ENCODE data around the gene SYT9.
"Not testable (repeated sequence)": the region's sequence is repeated elsewhere in the genome, so short reads cannot be mapped to it uniquely, and the experiment has no call there.

Gene SYT9

GRCh38 chr11:7501894-7502293, 250.2 kb downstream of the SYT9 start:
- no peak for DNase-seq (ENCODE audit: low read depth, low spot score)

DNA sequence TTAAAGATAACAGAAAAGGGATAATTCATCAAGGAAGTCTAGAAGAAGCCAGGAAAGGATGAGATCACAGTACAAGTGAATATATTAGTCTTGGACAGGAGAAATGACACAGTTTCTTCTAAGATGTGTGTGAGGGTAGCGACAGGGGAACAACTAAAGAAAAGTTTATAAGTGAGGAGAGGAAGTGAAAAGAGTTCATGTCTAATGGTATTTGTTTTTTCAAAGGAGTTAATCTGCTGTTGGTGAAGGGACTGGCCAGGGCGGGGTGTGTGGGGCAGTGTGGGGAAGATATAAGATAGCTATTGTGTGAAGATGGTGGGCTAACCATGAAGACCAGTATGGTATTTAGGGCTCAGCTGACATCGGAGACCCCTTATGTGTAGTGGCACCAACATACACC, 254.5 kb downstream of the SYT9 start:
- DNase-seq (ENCODE audit: low read depth, low spot score): no peak

DNA sequence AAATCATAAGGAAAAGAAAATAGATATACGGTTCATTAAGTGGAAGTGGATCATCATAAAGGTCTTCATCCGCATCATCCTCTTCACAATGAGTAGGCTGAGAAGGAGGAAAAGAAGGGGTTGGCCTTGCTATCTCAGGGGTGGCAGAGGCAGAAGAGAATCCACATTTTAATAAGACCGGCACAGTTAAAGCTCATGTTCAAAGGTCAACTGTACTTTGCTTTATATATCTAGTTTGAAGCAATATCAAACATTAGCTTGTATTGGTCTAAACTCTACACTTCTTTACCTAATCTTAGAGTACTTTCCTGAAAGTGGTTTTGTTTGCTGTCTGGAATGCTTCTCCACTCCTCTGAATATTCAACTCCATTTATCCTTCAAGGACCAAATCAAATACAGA, 256.4 kb downstream of the SYT9 start:
- DNase-seq (ENCODE audit: low read depth, low spot score): no peak

DNA sequence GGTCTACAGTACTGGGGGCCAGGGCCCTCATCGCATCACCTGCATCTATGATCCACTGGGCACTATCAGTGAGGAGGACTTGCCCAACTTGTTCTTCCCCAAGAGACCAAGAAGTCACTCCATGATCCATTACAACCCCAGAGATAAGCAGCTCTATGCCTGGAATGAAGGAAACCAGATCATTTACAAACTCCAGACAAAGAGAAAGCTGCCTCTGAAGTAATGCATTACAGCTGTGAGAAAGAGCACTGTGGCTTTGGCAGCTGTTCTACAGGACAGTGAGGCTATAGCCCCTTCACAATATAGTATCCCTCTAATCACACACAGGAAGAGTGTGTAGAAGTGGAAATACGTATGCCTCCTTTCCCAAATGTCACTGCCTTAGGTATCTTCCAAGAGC, 258.3 kb downstream of the SYT9 start:
- DNase-seq (ENCODE audit: low read depth, low spot score): no peak

DNA sequence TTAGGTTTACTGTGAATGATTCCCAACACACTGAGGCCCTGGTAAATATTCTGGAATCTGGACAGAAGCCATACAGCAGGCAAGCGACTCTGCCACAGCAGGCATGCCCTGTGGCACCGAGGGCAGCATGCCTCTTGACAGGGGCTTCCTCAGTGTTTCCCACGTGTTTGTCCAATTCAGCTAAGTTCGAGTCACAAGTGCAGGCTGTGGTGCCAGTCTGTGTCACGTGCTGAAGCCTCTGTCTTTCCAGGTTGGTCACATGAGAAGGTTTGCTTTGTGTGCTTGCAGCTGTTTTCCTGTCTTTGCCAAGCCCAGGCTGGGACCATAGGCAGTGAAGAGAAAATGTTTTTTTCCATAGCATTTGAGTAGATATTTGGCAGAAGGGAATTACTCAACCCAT, 259.7 kb downstream of the SYT9 start:
- DNase-seq (ENCODE audit: low read depth, low spot score): no peak

- no peak for DNase-seq (ENCODE audit: low read depth, low spot score)
These were observed 261.0 kb downstream of the SYT9 start for GRCh38 chr11:7512525-7513233.

DNA sequence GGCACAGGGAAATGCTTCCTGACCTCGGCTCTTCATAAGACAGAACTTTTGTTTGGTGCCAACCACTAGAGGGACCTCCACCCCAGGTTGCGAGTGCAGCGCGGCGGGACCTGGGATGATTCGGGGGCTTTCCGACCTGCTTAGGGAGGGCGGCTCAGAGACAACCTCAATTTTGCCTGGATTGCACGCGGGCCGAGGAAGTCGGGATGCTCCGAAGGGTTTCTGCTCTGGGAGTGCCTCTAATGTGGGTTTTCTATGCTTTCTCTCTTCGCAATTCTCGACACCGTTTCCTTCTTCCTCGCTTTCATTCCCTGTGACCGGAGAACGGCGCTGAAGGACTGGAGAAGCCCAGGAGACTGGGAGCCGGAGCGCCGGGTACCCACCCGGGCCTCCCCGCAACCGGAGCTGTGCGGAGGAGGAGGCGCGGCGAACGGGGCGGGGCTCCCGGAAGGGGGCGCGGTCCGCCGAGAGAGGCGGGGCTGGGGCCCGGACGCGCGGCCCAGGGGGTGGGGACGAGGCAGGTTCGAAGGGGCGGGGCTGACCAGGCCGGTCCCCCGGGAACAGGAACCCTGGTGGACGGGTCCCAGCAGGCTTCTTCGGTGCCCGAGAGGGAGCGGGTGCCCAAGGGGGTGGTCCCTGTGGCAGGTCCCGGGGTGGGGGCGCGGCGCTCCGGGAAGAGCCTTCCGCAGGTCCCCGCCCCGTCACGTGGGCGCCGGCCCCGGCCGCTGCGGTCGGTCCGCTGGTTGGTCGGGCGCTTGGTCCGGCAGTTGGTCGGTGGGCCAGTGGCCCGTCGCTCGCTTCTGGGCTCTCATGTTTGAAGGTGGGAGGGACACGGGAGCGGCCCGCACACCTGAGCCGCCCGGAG, 261.8 kb downstream of the SYT9 start, which contains the start of gene PPFIBP2:
Gene PPFIBP2, plus strand, starts transcription at position 766 of the 865 bp plus-strand sequence. CDS start 35,477 bp downstream, outside the sequence.
- peak; percentile 85 for DNase-seq (ENCODE audit: low read depth, low spot score)

GRCh38 chr11:7514099-7514591, 262.4 kb downstream of the SYT9 start:
- no peak for DNase-seq (ENCODE audit: low read depth, low spot score)

GRCh38 chr11:7515447-7515886, 263.8 kb downstream of the SYT9 start:
- no peak for DNase-seq (ENCODE audit: low read depth, low spot score)

- no peak for DNase-seq (ENCODE audit: low read depth, low spot score)
These were observed 264.8 kb downstream of the SYT9 start for GRCh38 chr11:7516475-7516874.

- DNase-seq (ENCODE audit: low read depth, low spot score): not testable (repeated sequence)
These were observed 266.0 kb downstream of the SYT9 start for GRCh38 chr11:7517743-7518142.

All from ELF-1 (cell line).